ENCODE results near the gene RP9. TPM values are rescaled to one million over a fixed set of nuclear protein-coding genes. Genes with fewer than 3 reads are reported as not detected.

The RP9 gene
- total and polyA plus RNA-seq, 9 donors: 6.2 to 24.2 (median 11.3) TPM

DNA sequence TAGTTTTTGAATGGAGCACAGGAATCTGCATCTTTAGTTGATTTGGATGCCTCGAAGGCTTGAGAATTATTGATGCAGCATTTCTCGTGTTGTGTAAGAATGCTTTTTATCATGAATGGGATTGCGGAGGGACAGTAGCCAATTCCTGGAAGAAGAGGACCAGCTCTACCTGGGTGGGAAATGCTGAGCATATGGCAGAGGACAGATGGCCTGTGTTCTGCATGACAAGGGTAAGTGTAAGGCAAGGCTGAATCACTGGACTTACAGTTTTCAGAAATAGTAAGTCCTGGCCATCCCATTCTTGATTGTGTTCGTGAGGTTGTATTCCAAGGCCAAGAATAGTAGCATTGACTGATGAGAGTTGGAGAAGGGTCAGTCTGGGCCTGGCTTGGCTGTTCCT lies 15.9 kb downstream of the RP9 start:
- Histone ChIP-seq H3K9me3 (no peaks in the 10 kb centered on the region), H3K4me1 (ENCODE audit: insufficient read depth) (no peaks in the 10 kb centered on the region), H3K27ac (no peak overlapping the region), H3K36me3 (no peaks in the 10 kb centered on the region), H3K27me3 (no peaks in the 10 kb centered on the region), H3K4me3 (no peak overlapping the region)
- no peak for DNase-seq
- intact Hi-C loops (cut with DNase I): no loop called here
- no peak for TF ChIP-seq CTCF (IDR thresholded peaks at IDR 0.05)
- WGBS, 3 donors: 78 to 87% (median 85%) methylated on average over 4 of the region's 4 CpGs

DNA sequence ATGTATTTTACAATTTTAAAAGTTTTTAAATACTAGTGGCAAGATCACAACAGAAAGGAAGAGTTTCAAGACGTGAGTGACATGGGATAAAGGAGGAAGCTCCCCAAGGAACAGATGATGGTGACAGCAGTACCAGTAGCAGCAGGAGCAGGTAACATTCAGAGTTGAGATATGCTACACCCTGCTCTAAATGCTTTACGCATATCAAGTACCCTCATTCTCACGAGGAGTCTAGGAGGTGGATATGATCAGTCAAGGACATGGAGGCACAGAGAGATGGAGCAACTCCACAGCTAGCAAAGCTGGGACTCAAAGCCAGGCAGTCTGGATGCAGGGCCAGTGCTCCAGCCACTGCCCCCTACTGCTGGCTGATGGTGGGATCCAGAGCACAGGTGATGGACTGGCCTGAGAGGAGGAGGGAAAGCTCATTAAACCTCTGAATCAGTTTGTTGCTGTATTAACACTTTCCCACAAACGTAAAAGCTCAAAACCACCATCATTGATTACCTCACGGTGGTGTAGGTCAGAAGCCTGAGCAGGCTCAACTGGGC lies 17.5 kb downstream of the RP9 start:
- H3K9me3 ChIP-seq: no peaks in the 10 kb centered on the region
- intact Hi-C loops (cut with DNase I): no loop called here
- TF ChIP-seq EP300 (IDR thresholded peaks at IDR 0.05) (no peak), POLR2A (IDR thresholded peaks at IDR 0.05) (no peak), CTCF (IDR thresholded peaks at IDR 0.05) (no peak)
- no peak overlapping the region for H3K27ac ChIP-seq
- no peak overlapping the region for H3K4me3 ChIP-seq
- no peaks in the 10 kb centered on the region for H3K36me3 ChIP-seq
- no peaks in the 10 kb centered on the region for H3K27me3 ChIP-seq
- WGBS, 3 donors: 79 to 83% (median 79%) methylated on average over 5 of the region's 5 CpGs
- no peak for DNase-seq
- H3K4me1 ChIP-seq (ENCODE audit: insufficient read depth): no peaks in the 10 kb centered on the region

DNA sequence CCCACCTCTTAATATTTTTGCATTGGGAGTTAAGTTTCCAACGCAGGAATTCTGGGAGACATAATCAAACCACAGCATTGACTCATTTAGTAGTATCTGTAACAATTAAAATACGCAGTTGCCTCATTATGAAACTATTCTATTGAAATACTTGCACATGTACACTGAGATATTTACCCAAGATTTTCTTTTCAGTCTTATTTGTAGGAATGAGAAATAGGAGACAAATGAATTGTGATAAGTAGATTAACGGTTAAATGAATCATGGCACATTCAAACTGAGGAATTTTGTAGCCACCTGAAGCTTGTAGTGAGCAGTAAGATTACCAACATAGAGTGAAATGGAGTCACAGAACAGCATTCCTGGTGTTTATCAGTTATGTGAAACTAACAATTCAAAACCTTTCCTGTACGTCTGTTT lies 18.1 kb downstream of the RP9 start:
- H3K4me3 ChIP-seq: no peak overlapping the region
- no peak overlapping the region for H3K27ac ChIP-seq
- intact Hi-C loops (cut with DNase I): no loop called here
- H3K27me3 ChIP-seq: no peaks in the 10 kb centered on the region
- no peaks in the 10 kb centered on the region for H3K36me3 ChIP-seq
- H3K4me1 ChIP-seq (ENCODE audit: insufficient read depth): no peaks in the 10 kb centered on the region
- 73 to 88% (median 73%) methylated on average over 4 of the region's 4 CpGs for WGBS, 3 donors
- TF ChIP-seq POLR2A (IDR thresholded peaks at IDR 0.05) (no peak), EP300 (IDR thresholded peaks at IDR 0.05) (no peak), CTCF (IDR thresholded peaks at IDR 0.05) (no peak)
- H3K9me3 ChIP-seq: no peaks in the 10 kb centered on the region
- no peak for DNase-seq

DNA sequence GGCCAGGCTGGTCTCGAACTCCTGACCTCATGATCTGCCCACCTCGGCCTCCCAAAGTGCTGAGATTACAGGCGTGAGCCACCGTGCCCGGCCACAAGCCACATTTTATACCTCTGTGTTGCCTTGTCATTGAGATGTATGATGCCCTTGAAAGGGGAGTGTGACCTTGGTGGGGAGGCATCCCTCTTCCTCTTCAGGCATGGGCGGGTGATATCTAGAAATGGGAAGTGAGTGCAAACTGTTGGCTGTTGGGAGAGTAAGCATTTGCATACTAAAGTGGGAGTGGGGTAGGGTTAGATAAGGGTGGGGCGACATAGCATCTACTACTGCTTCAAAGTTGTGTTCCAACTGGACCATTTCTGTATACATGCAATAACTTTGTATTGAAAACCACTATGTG lies 20.1 kb downstream of the RP9 start:
- DNase-seq: no peak
- H3K36me3 ChIP-seq: no peaks in the 10 kb centered on the region
- H3K27ac ChIP-seq: no peak overlapping the region
- no peaks in the 10 kb centered on the region for H3K27me3 ChIP-seq
- H3K4me3 ChIP-seq: no peak overlapping the region
- TF ChIP-seq POLR2A (IDR thresholded peaks at IDR 0.05) (no peak), CTCF (IDR thresholded peaks at IDR 0.05) (no peak), EP300 (IDR thresholded peaks at IDR 0.05) (no peak)
- no peaks in the 10 kb centered on the region for H3K9me3 ChIP-seq
- H3K4me1 ChIP-seq (ENCODE audit: insufficient read depth): no peaks in the 10 kb centered on the region
- intact Hi-C loops (cut with DNase I): no loop called here
- whole genome bisulfite sequencing, 3 donors: 69 to 88% (median 84%) methylated on average over 7 of the region's 7 CpGs

All from ovary (tissue), 9 donors.